ENCODE data around the gene CEP43. TPM values are rescaled to one million over a fixed set of nuclear protein-coding genes. Genes with fewer than 3 reads are reported as not detected.

Gene CEP43, protein sequence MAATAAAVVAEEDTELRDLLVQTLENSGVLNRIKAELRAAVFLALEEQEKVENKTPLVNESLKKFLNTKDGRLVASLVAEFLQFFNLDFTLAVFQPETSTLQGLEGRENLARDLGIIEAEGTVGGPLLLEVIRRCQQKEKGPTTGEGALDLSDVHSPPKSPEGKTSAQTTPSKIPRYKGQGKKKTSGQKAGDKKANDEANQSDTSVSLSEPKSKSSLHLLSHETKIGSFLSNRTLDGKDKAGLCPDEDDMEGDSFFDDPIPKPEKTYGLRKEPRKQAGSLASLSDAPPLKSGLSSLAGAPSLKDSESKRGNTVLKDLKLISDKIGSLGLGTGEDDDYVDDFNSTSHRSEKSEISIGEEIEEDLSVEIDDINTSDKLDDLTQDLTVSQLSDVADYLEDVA
- total RNA-seq, result 10 to 100 TPM in 2 of 4 donors, 1 to 10 TPM in 2; 3.6 to 31.0 (median 14.3) TPM

GRCh38 chr6:166999145-166999883, at the start of gene CEP43:
TSS of gene CEP43 (plus strand) at chr6:166999397. CDS start at chr6:166999413, 16 bp downstream.
- WGBS, 2 donors (ENCODE audit: low coverage in 1 of 2), result 1% methylated on average over 70 of the region's 93 CpGs; no CpG with 5 or more reads in 1 of the 2 donors
- intact Hi-C loops (cut with DNase I; ENCODE audit: low total_unique reads), result no loop called here
- TF ChIP-seq POLR2A (IDR thresholded peaks at IDR 0.05) (peak; percentile 52), EP300 (IDR thresholded peaks at IDR 0.05; ENCODE audit: low read depth) (no peak), POLR2AphosphoS5 (IDR thresholded peaks at IDR 0.05) (peak; percentile 33 to 44 (median 40))
- TF ChIP-seq, protein P1, sequence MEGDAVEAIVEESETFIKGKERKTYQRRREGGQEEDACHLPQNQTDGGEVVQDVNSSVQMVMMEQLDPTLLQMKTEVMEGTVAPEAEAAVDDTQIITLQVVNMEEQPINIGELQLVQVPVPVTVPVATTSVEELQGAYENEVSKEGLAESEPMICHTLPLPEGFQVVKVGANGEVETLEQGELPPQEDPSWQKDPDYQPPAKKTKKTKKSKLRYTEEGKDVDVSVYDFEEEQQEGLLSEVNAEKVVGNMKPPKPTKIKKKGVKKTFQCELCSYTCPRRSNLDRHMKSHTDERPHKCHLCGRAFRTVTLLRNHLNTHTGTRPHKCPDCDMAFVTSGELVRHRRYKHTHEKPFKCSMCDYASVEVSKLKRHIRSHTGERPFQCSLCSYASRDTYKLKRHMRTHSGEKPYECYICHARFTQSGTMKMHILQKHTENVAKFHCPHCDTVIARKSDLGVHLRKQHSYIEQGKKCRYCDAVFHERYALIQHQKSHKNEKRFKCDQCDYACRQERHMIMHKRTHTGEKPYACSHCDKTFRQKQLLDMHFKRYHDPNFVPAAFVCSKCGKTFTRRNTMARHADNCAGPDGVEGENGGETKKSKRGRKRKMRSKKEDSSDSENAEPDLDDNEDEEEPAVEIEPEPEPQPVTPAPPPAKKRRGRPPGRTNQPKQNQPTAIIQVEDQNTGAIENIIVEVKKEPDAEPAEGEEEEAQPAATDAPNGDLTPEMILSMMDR (IDR thresholded peaks at IDR 0.05), result peak in 1 of 5 experiments; percentile 8

DNA sequence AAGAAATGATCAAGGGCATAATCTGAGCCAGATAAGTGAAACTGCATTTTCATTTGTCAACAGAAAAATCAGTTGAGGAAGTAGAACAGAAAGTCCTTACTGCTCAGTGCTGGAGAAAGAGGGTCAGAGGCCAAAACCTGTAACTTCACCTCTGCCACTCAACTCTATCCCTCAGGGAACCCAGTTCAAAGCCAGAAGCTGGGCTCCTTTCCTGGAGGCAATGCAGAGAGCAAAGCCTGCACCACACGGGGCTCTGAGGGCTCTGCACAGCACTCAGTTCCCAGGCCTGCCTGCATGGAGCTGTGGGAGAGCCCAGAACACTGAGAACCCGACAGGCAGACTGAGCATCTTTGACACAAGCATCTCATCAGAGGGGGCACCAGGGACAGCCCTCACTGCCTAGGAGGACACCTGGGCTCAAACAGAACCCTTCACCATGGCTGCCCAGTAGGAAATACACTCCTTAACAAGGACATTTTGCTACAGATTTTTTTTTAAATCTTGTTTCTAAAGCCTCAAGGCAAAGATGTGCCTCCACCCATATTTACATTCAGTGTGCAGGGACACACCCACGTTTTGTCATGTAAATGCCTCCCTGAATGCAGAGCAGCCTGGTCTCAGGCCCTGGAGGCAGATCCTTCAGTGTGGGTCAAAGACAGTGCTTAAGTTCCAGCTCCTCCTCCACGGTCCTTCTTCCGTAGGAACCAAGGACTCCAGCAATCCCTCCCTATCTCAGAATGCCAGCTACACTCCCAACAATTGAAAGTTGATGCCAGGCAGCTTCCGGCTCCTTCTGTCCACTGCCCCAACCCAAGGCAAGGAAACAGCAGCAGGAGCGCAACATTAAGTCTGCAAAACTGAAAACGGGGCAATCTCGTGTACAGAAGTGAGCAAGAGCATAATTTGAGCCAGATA, 49.4 kb upstream of the CEP43 start:
- DNase-seq, result peak; percentile 28
- H3K9me3 ChIP-seq, result no peaks in the 10 kb centered on the region
- intact Hi-C loops (cut with DNase I; ENCODE audit: low total_unique reads), result loop anchor here (10.0 kb wide), 1 partner anchor 165 kb away; no protein-coding TSS in a partner anchor
- peaks cover 0 to 20% (median 3%) of the 10 kb centered on the region in 4 donors for H3K36me3 ChIP-seq
- no peaks in the 10 kb centered on the region for H3K27me3 ChIP-seq
- peaks cover 0 to 44% (median 16%) of the 10 kb centered on the region in 4 donors for H3K4me1 ChIP-seq
- TF ChIP-seq, protein P1 (IDR thresholded peaks at IDR 0.05), result no peak
- TF ChIP-seq EP300 (IDR thresholded peaks at IDR 0.05; ENCODE audit: low read depth) (no peak), POLR2AphosphoS5 (IDR thresholded peaks at IDR 0.05) (no peak), POLR2A (IDR thresholded peaks at IDR 0.05) (no peak)
- in situ Hi-C loops (cut with MboI; ENCODE audit: low pct_ligation_motif_present in 1 of 4, low pct_unique_long_range_greater_than_20kb in 1 of 4, low sequenced_read_pairs in 3 of 4), result no loop called here
- peak overlapping the region; percentile 74 to 81 (median 80) for H3K27ac ChIP-seq
- H3K4me3 ChIP-seq, result no peak overlapping the region
- WGBS, 2 donors (ENCODE audit: low coverage in 1 of 2), result 51 to 55% methylated on average over 4 to 9 of the region's 9 CpGs

More at GRCh38 chr6:166999145-166999883, at the start of gene CEP43:
- in situ Hi-C loops (cut with MboI; ENCODE audit: low pct_ligation_motif_present in 1 of 4, low pct_unique_long_range_greater_than_20kb in 1 of 4, low sequenced_read_pairs in 3 of 4), result loop anchor here in 3 of 4 donors (10.0 to 25.0 kb wide), 3 partner anchors 135 to 362 kb away; partner anchors contain the start of gene RPS6KA2 (in 1 of the 3)
- no peaks in the 10 kb centered on the region for H3K27me3 ChIP-seq
- peaks cover 7 to 21% (median 20%) of the 10 kb centered on the region in 4 donors for H3K4me1 ChIP-seq
- DNase-seq, result peak; percentile 95
- H3K4me3 ChIP-seq, result peak within 1 kb of the TSS; percentile 54 to 100 (median 99)
- H3K36me3 ChIP-seq, result no peaks in the 10 kb centered on the region
- H3K27ac ChIP-seq, result peak within 1 kb of the TSS; percentile 82 to 91 (median 85)
- no peaks in the 10 kb centered on the region for H3K9me3 ChIP-seq

DNA sequence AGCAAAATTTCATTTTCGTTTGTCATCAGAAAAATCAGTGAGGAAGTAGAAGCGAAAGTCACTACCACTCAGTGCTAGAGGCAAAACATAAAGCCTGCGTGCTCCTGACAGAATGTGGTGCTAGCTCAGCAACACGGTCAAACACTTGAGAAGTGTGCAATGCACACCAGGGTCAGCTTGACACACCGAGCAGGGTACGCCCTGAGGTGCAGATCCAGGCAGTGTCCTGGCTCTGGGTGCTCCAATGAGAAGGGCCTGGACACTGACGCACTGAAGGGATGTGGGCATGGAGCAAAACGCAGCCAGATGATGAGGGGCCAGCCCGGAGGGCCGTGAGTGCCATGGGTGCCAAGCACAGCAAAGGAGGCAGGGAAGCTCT, 48.8 kb upstream of the CEP43 start:
- peak; percentile 16 for TF ChIP-seq POLR2A (IDR thresholded peaks at IDR 0.05)
- TF ChIP-seq, protein P1 (IDR thresholded peaks at IDR 0.05), result no peak
- peak in 2 of 3 donors; percentile 24 to 25 for TF ChIP-seq POLR2AphosphoS5 (IDR thresholded peaks at IDR 0.05)
- no peak for TF ChIP-seq EP300 (IDR thresholded peaks at IDR 0.05; ENCODE audit: low read depth)
- intact Hi-C loops (cut with DNase I; ENCODE audit: low total_unique reads), result loop anchor here (10.0 kb wide), 1 partner anchor 166 kb away; no protein-coding TSS in a partner anchor
- peaks cover 0 to 20% (median 3%) of the 10 kb centered on the region in 4 donors for H3K36me3 ChIP-seq
- WGBS, 2 donors (ENCODE audit: low coverage in 1 of 2), result 56 to 71% methylated on average over 2 to 10 of the region's 10 CpGs
- H3K27me3 ChIP-seq, result no peaks in the 10 kb centered on the region
- peak overlapping the region; percentile 74 to 81 (median 80) for H3K27ac ChIP-seq
- no peaks in the 10 kb centered on the region for H3K9me3 ChIP-seq
- DNase-seq, result peak; percentile 38
- H3K4me1 ChIP-seq, result peaks cover 0 to 45% (median 17%) of the 10 kb centered on the region in 4 donors
- in situ Hi-C loops (cut with MboI; ENCODE audit: low pct_ligation_motif_present in 1 of 4, low pct_unique_long_range_greater_than_20kb in 1 of 4, low sequenced_read_pairs in 3 of 4), result no loop called here
- no peak overlapping the region for H3K4me3 ChIP-seq
